ENCODE results near the gene SEC23B.

SEC23B gene

GRCh38 chr20:18507218-18508191 is at the start of gene SEC23B:
Gene SEC23B, plus strand, starts transcription at chr20:18507940. Its CDS starts 2,896 bp downstream, at chr20:18510836.
- TF ChIP-seq CTCF (IDR thresholded peaks at IDR 0.05): no peak

- no peak for TF ChIP-seq CTCF (IDR thresholded peaks at IDR 0.05)
These were observed 42.1 kb upstream of the SEC23B start for GRCh38 chr20:18465536-18466200.

GRCh38 chr20:18466574-18466893 is 41.2 kb upstream of the SEC23B start:
- TF ChIP-seq CTCF (IDR thresholded peaks at IDR 0.05): no peak

GRCh38 chr20:18466894-18467730 is 40.6 kb upstream of the SEC23B start, which contains the start of the genes DZANK1 and POLR3F:
Gene DZANK1, minus strand, starts transcription at chr20:18467030. Its CDS starts 1,672 bp downstream, at chr20:18465358.
Gene POLR3F, plus strand, starts transcription at chr20:18467390. Its CDS starts 117 bp downstream, at chr20:18467507.
- no peak for TF ChIP-seq CTCF (IDR thresholded peaks at IDR 0.05)

- no peak for TF ChIP-seq CTCF (IDR thresholded peaks at IDR 0.05)
These were observed 30.5 kb upstream of the SEC23B start for GRCh38 chr20:18477218-18477617.

- no peak for TF ChIP-seq CTCF (IDR thresholded peaks at IDR 0.05)
These were observed 29.9 kb upstream of the SEC23B start for GRCh38 chr20:18477821-18478220.

GRCh38 chr20:18481596-18481995 is 26.1 kb upstream of the SEC23B start:
- no peak for TF ChIP-seq CTCF (IDR thresholded peaks at IDR 0.05)
